Activated B cell treated with CpG ODN at 0.5 μM for 24 hours (primary cell): ENCODE results near the gene DGKQ. TPM values are rescaled to one million over a fixed set of nuclear protein-coding genes. Genes with fewer than 3 reads are reported as not detected.

ENCODE experiments used
- ATAC-seq: fragments of 200-7000 bp; cut with Tn5 transposase; one replicate; pipeline ENCODE4 v1.10.0; 2021; ENCODE audit warnings: low read depth, mild to moderate bottlenecking, moderate library complexity
- CTCF ChIA-PET: fragments of 350-600 bp; sonication (Branson Sonifier 250); formaldehyde crosslinking; loops from one replicate; lab custom pipeline; 2021; ENCODE audit warnings: antibody characterized with exemption; lab: Charles Lee
- POLR2A ChIA-PET: fragments of 350-600 bp; sonication (Branson Sonifier 250); formaldehyde crosslinking; loops from one replicate; lab custom pipeline; 2021; ENCODE audit warnings: antibody characterized with exemption; lab: Charles Lee
- DNase-seq: peaks from one replicate; pipeline ENCODE4 v3.0.0; 2022
- H3K27ac Mint-ChIP-seq: one replicate; pipeline ENCODE4 v1.8.0; 2020; ENCODE audit warnings: mixed read lengths
- H3K27me3 Mint-ChIP-seq: one replicate; pipeline ENCODE4 v1.8.0; 2021; ENCODE audit warnings: mixed read lengths
- H3K36me3 Mint-ChIP-seq: one replicate; pipeline ENCODE4 v1.8.0; 2021; ENCODE audit warnings: low read depth, mixed read lengths
- H3K4me1 Mint-ChIP-seq: one replicate; pipeline ENCODE4 v1.8.0; 2021; ENCODE audit warnings: mixed read lengths
- H3K4me3 Mint-ChIP-seq: one replicate; pipeline ENCODE4 v1.8.0; 2020; ENCODE audit warnings: mild to moderate bottlenecking, mixed read lengths
- H3K9me3 Mint-ChIP-seq: one replicate; pipeline ENCODE4 v1.8.0; 2020; ENCODE audit warnings: mixed read lengths
- intact Hi-C: fragments of 100-400 bp; cut with micrococcal nuclease; formaldehyde crosslinking; loops from one replicate; pipeline ENCODE4 v1.15.1; 2024
- total RNA-seq: library from RNA; stranded (reverse); gene quantifications from 2 replicates; pipeline ENCODE4 v1.2.3, GENCODE V29; 2022
- TF ChIP-seq, protein P1 (sequence below): fragments of 200-600 bp; IDR thresholded peaks from one replicate; pipeline ENCODE4 v1.8.0; 2022; ENCODE audit warnings: antibody characterized with exemption, mild to moderate bottlenecking

DGKQ gene
- total RNA-seq, 1 donor from 2014 or later = 16.4 TPM

DNA sequence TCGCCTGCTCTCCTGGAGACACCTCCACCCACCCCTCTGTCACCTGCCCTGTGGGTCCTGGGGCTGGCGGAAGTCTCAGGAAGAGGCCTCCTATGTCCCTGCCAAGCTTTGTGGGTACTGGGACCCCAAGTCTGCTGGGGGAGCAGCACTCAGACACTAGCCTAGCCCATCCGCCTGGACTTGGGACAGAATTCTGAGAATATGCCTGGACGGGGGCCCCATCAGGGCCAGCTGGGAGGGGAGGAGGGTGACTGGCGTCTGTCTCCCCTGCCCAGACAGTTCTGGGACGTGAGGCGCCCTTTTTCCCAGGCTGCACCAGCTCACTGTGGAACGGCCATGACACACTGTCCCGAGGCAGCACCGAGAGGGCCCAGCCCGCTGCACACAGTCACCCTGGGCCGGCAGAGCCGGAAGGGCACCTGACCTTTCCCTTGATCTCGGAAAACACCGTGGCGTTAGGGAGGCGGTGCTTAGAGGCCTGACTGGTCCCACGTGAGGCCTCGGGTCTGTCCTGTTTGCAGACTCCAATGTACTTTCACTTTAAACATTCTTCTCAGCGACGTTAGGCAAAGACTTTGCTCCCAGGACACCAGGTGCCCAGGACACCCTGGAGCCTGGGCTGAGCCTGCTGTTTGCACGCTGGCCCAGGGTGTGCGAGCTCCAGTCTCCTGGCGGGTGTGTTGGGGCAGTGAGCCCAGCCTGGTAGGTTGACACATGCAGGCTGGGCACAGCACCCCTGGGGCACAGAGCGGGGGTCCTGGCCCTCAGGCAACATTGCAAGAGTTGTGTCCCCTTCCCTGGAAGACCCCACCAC is 19.1 kb upstream of the DGKQ start:
- Mint-ChIP-seq H3K4me3 (no peak overlapping the region), H3K4me1 (peaks cover 6% of the 10 kb centered on the region), H3K27ac (no peak overlapping the region), H3K36me3 (peaks cover 8% of the 10 kb centered on the region), H3K27me3 (peaks cover 3% of the 10 kb centered on the region), H3K9me3 (no peaks in the 10 kb centered on the region)
- ChIA-PET CTCF (no interaction called here), POLR2A (no interaction called here)
- TF ChIP-seq, protein P1, sequence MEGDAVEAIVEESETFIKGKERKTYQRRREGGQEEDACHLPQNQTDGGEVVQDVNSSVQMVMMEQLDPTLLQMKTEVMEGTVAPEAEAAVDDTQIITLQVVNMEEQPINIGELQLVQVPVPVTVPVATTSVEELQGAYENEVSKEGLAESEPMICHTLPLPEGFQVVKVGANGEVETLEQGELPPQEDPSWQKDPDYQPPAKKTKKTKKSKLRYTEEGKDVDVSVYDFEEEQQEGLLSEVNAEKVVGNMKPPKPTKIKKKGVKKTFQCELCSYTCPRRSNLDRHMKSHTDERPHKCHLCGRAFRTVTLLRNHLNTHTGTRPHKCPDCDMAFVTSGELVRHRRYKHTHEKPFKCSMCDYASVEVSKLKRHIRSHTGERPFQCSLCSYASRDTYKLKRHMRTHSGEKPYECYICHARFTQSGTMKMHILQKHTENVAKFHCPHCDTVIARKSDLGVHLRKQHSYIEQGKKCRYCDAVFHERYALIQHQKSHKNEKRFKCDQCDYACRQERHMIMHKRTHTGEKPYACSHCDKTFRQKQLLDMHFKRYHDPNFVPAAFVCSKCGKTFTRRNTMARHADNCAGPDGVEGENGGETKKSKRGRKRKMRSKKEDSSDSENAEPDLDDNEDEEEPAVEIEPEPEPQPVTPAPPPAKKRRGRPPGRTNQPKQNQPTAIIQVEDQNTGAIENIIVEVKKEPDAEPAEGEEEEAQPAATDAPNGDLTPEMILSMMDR = no peak
- intact Hi-C loops = no loop called here
- no peak for DNase-seq
- ATAC-seq = peak; percentile 43

DNA sequence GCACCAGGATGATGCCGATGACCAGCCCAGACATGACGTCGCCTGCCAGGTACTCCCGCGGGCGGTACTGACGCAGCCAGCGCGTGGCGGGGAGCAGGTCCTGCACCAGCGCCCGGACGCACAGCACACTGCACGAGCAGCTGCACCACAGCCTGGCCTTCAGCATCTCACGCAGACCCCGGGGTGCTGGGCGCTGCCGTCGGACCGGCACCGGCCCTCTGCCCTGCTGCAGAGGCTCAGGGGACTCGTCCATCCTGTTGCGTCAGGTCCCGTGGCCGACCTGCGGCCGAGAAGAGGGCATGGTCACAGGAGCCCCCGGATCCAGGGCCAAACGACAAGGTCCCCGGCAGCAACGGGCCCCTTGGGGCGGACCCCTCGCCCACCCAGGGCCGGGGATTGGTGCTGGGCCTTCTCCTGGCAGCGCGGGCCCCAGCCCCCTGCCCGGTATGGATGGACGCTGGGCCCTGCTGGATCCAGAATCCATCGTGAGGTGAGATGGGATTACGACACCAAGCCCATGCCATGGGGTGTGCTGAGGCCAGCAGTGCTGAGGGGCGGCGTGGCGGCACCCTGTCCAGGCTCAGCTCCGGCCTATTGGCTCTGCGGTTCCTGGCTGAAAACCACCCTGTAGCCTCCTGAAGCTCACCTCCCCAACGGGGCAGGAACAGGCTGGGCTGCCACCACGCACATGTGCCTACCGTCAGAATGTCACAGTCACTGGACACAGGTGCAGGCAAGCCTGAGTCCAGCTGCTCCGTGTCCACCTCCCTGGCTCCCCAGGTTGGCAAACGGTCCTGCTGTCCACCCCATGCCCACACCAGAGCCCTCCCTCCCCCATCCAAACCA is 18.3 kb upstream of the DGKQ start:
- TF ChIP-seq, protein P1 = no peak
- DNase-seq (no peak), ATAC-seq (no peak)
- intact Hi-C loops = no loop called here
- H3K27me3 Mint-ChIP-seq = no peaks in the 10 kb centered on the region
- H3K4me1 Mint-ChIP-seq = peaks cover 4% of the 10 kb centered on the region
- H3K9me3 Mint-ChIP-seq = no peaks in the 10 kb centered on the region
- H3K4me3 Mint-ChIP-seq = no peak overlapping the region
- no peak overlapping the region for H3K27ac Mint-ChIP-seq
- ChIA-PET POLR2A (no interaction called here), CTCF (no interaction called here)
- H3K36me3 Mint-ChIP-seq = peaks cover 8% of the 10 kb centered on the region

DNA sequence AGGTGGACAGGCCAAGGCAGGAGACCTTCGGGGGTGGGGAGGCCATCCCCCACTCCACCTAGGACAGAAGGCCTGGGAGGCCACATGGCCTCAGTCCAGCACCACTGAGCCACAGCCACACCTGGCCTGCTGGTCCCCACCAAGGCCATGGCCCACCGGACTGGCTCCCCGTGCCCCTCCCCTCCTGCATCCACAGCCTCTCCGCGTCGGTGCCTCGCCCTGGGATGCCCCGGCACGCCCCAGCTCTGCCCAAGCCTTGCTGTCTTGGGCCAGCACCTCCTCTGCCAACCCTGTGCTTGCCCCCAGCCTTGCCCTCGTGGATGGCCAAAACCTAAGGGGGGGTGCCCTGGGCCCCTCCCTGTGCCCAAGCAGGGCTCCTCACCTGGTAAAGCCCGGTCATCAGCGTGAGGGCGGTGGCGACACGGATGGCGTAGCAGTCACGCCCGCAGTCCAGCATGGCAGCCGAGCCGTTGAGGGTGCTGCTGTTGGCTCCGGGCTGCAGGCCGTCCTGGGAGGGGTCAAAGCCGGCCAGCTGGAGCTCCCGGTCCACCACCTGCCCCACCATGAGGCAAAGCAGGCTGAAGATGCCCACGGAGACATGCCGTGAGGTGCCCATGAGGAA is 17.5 kb upstream of the DGKQ start:
- H3K27ac Mint-ChIP-seq = no peak overlapping the region
- intact Hi-C loops = no loop called here
- no peaks in the 10 kb centered on the region for H3K9me3 Mint-ChIP-seq
- H3K4me3 Mint-ChIP-seq = no peak overlapping the region
- POLR2A ChIA-PET = interaction anchor here (0.6 kb wide), 1 partner anchor 25 kb away, joined by 3 read pairs; no protein-coding TSS in a partner anchor
- H3K36me3 Mint-ChIP-seq = peaks cover 8% of the 10 kb centered on the region
- TF ChIP-seq, protein P1 = no peak
- ATAC-seq (no peak), DNase-seq (no peak)
- H3K4me1 Mint-ChIP-seq = peaks cover 9% of the 10 kb centered on the region
- CTCF ChIA-PET = no interaction called here
- H3K27me3 Mint-ChIP-seq = no peaks in the 10 kb centered on the region

DNA sequence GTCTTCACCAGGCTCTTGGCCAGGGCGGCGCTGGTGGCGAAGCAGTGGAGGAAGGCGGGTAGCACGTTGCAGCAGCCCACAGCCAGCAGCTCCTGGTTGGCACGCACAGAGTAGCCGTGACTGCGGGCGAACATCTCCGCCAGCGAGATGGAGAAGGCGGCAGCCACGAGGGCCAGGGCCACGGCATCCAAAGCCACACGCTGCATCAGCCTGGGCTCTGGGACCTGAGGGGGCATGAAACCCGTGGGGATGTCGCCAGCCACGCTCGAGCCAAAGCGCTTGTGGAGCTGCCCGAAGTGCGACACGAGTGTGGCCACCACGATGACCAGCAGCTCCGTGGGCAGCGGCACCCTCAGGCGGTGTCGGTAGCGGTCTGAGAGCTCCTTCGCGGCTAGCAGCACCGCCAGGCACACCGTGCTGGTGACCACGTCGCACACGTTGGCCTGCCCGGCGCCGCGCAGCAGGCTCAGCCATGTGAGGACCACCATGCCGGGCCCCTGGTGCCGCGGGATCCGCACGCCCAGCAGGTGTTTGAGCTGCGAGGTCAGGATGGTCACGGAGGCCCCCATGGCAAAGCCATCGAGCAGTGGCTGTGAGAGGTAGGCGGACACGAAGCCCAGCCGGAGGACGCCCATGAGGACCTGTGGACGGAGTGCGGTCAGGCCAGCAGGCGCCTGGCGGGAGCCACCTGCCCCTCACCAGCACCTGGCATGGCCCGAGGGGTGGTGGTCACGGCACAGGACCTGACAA is 16.5 kb upstream of the DGKQ start:
- ATAC-seq = no peak

More for the DNA sequence above, 16.5 kb upstream of the DGKQ start:
- Mint-ChIP-seq H3K27ac (no peak overlapping the region), H3K36me3 (peaks cover 8% of the 10 kb centered on the region), H3K27me3 (no peaks in the 10 kb centered on the region), H3K4me1 (peaks cover 17% of the 10 kb centered on the region), H3K4me3 (no peak overlapping the region), H3K9me3 (no peaks in the 10 kb centered on the region)
- intact Hi-C loops = loop anchor here (5.0 to 10.0 kb wide), 2 partner anchors 68 to 655 kb away; partner anchors contain the start of gene ZNF141
- POLR2A ChIA-PET = no interaction called here
- TF ChIP-seq, protein P1 = no peak
- no peak for DNase-seq
- CTCF ChIA-PET = no interaction called here
